Measurements from ENCODE around the gene METRN.
A peak's percentile ranks its signal among the peaks of the same experiment; 100 is the strongest.

METRN gene

DNA sequence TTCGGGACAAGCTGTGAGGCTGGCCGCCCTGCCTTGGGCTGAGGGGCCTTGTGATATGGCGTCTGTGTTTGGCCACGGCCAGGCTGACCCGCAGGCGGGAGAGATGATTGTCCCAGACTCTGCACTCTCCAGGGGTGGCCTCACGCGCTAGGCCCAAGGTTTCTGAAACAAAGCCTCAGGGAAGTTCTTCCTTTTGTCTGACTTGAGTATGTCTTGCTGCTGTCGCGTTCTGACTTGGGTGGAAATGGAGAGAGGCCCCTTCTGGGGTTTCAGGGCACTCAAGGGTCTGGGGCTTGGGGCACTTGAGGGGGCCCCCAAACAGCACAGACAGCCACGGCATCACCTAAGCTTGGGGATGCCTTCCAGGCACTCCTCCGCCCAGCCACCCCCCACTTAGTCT is 3.8 kb upstream of the METRN start:
- no peak for DNase-seq

DNA sequence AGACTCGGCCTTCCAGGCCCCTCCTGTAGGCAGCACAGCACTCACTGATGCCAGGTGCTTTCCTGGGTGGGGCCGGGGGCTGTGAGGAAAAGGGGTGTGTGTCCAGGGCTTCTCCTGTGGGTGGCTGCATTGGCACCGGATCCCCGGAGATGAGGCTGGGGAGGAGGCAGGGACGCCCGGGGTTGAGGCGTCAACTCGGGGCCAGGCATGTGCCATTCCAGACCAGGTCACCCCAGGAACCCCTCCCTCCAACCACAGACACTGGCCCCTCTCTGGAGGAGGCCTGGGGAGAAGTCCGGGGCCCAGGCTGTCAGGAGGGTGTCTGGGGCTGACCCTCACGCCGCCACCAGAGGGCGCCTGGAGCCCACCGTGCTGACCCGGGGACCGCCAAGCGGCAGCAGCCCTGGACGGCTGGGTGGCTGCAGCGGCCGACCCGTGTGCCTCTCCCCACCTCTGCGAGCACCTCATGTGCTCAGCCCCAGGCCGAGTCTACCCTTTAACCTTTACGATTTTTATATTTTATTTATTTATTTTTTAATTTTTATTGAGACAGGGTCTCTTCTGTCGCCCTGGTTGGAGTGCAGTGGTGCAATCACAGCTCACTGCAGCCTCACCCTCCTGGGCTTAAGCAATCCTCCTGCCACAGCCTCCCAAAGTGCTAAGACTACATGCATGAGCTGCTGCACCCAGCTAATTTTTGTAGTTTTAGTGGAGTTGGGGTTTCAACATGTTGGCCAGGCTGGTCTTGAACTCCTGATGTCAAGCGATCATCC is 3.2 kb upstream of the METRN start:
- DNase-seq: peak; percentile 85

DNA sequence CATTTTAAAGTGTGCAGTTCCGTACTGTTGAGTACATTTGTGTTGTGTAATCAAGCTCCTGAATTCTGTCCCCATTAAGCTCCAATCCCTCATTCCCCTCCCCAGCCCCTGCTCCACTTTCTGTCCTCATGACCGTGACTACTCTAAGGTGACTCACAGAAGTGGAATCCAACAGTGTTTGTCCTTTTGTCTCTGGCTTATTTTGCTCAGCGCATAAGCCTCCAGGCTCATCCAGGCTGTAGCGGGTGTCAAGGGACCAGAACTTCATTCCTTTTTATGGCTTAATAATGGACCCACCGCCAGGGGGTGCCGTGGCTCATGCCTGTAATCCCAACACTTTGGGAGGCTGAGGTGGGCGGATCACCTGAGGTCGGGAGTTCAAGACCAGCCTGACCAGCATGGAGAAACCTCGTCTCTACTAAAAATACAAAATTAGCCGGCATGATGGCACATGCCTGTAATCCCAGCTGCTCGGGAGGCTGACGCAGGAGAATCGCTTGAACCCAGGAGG is 2.1 kb upstream of the METRN start:
- peak; percentile 70 for DNase-seq

DNA sequence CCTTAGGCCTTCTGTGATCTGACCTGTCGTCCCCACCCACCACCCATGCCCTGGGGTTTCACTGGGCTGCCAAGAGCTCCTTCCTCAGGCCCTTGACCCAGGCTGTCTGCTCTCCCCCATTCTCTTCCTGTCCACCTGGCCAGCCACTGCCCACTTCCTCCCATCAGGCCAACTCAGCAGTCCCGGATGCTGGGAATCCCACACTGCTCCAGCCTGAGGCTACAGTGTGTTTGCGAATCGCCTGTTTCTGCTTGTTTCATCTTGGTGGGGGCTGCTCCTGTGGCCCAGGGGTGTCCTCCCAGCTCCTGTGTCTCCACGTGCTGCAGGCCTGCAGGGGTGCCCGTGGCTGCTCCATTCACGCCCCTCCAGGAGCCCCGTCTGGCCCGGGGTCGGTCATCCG is 839 bp upstream of the METRN start:
- no peak for DNase-seq

DNA sequence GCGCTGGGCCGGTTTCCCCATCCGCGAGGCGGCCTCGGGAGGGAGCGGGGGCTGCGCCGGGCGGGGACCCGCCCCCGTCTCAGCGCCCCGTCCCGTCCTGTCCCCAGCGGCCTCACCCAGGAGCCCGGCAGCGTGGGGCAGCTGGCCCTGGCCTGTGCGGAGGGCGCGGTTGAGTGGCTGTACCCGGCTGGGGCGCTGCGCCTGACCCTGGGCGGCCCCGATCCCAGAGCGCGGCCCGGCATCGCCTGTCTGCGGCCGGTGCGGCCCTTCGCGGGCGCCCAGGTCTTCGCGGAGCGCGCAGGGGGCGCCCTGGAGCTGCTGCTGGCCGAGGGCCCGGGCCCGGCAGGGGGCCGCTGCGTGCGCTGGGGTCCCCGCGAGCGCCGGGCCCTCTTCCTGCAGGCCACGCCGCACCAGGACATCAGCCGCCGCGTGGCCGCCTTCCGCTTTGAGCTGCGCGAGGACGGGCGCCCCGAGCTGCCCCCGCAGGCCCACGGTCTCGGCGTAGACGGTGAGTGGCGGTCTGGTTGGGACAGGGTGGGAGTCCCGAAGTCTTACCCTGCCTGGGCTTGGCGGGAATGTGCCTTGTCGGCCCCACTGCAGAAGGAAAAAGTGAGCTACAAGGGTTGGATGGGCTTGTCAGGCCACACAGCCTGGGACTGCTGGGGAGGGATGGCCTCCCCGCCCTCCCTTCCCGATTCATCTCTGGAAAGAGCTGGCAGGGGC is 720 bp downstream of the METRN start:
- no peak for DNase-seq

DNA sequence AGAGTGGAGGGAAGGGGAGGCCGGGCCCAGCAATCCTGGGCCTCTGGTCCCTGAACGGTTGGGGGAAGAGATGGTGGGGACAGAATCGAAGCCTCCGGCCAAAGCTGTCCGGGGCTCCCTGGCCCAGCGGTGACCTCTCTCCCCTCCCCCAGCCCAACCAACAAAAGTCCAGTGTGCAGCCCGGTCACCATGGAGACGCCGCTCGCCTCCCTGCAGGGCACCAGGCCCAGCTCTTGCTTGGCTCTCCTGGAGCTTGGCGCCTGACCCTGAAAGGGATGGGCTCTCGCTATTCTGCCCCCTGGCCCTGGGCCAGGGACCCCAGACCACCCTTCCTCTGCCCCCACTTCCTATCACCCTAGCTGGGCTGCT is 1.3 kb downstream of the METRN start:
- DNase-seq: no peak

DNA sequence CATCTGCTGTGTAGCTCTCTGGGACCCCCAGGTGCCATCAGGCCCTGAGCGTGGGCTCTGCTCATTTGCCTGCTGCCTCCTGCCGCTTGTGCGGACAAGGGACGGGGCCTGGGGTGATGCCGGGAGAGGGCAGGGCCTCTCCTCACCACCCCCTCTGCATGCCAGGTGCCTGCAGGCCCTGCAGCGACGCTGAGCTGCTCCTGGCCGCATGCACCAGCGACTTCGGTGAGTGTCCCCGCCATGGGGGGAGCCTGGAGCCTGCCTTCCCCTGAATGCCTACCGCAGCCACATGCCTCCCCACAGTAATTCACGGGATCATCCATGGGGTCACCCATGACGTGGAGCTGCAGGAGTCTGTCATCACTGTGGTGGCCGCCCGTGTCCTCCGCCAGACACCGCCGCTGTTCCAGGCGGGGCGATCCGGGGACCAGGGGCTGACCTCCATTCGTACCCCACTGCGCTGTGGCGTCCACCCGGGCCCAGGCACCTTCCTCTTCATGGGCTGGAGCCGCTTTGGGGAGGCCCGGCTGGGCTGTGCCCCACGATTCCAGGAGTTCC is 1.9 kb downstream of the METRN start:
- no peak for DNase-seq

DNA sequence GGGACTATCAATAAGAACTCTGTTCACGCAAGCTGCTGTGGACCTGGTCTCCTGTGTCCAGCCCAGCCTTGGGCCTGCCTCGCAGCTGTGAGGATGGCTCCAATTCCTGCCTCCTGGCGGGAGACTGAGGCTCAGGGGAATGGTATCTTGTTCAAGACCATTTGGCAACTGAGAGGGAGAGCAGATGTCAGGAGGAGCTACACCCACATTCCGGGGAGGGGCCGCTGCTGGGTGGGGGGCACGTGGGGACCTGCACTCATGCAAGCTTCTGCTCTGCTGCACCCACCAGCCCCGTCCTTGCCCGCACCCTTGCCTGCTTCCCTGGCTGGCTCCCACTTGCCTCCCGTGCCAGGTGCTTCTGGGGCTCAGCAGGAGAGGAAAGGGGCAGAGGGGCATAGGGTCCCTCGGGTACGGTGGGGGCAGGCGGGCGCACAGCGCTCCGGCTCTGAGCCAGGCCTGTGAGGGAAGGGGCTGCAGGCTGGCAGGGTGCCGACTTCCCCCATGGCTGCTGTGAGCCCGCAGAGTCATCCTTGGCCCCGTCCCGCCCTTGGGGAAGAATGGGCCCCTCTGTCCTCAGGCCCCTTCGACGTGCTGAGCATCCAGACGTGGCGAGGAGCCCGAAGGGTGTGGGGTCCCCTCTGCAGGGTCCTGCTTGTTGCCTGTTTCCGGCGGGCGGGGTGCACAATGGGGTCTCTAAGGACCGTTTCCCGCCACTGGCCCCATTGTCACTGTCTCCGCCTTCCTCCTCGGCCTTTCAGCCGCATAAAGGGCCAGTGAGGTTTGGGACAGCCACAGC is 2.7 kb downstream of the METRN start:
- no peak for DNase-seq

DNA sequence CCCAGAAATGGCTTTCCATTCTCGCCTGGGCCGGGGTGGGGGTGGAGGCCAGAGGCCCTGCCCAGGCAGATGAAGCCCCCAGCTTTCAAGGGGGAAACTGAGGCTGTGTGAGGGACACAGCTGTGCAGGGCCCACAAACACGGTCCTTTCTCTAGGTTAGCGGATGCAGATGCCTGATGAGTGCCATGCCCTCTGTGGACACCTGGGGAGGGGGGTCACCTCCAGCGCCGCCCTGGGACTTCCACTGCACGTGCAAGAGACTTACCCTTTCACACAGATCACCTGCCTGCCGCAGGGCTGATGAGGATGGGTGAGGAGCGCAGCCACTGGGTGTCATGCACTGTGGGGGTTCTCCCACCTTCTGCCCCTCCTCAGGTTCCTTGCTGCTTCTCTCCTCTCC is 3.5 kb downstream of the METRN start:
- no peak for DNase-seq

DNA sequence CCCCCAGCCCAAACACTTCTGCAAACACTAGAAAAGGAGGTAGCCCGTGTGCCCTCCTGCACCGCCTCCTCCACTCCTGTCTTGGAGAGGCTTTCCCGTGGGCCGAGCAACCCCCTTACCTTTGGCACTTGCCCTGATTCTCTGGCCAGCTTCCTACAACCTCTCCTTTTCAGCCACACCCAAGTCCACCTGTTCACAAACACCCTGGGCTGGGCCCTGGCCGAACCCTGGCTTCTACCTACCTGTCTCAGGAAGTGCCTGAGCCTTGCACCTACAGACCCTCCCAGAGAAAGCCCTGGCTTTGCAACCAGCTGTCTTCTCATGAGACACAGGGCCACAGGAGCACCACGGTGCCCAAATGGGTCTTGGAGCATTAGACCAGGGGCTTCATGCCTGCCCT is 4.0 kb downstream of the METRN start:
- no peak for DNase-seq

DNA sequence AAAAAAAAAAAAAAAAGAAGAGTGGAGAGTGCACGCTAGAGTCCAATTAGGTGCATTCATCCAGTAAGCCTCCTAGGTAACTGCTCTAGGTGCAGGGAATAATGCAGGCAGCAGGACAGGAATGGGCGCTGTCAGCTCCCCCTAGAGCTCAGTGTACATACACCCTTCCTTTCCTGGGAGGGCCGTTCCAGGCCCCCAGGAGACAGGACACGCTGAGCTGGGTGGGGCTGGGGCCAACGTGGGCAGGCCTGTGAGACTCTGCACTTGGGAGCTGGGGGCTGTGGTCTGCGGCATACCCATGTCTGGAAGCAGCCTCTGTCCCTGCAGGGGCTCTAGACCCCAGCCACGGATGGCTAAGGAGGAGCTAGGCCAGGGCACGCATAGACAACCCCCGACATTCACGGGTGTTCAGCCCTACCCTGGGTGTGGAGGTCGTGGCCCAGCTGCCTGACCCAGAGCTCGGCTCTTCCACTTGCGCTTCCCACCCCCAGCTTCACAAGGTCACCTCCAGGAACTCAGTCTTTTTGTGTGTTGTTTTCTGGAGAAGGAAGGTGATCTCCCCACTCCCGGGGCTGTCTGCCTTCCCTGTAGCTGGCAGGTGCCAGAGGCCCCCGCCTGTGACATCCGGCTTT is 5.0 kb downstream of the METRN start:
- DNase-seq: peak; percentile 30

DNA sequence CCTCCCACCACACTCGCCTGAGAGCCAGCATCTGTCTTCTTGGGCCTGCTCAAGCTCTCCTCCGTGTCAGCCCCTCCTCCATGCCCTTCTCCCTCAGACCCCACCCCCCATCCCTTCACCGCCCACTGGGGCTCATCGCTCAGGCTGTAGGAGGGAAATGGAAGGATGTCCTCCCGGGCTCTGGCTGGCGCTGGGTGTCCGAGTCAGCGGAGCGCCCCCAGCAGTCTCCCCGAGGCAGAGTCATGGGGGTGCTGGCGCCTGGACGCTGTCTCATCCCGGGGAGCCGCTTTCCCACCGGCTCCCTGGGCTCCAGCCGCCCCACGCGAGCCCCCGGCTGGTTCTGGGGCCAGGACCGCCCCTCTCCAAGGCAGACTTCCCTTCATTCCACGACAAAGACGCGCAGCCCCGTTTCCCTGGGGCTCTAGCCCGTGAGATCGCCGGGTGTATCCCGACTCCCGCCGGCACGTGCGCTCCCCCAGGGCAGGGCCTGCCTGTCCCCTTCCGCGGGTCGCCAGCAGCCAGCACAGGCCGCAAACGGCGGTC is 5.6 kb downstream of the METRN start:
- DNase-seq: peak; percentile 73

DNA sequence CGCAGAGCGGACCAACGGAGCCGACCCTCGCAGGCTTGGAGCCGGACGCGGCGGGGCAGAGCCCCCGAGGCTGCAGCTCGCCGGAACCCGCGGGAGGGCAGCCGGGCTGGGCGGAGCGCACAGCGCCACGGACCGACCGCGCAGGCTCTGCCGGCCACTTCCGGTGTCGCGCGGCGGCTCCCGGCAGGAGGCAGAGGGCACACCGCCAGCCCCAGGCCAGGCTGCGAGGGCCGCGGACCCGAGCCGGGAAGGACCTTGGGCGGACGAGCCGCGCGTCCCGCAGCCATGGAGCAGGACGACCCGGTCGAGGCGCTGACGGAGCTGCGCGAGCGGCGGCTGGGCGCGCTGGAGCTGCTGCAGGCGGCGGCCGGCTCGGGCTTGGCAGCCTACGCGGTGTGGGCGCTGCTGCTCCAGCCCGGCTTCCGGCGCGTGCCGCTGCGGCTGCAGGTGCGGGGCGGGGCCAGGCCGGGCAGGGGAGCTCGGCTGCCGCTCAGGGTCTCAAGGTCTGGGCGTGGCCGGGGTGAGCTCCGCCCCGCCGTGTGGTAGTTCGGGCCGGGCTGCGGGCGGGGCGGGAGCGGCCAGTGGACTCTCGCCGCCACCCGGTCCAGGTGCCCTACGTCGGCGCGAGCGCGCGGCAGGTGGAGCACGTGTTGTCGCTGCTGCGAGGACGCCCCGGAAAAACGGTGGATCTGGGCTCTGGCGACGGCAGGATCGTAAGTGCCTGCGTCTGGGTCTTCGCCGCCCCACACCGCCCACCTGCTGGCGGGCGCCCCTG is 6.3 kb downstream of the METRN start, which contains the start of gene ANTKMT:
Gene ANTKMT, plus strand, starts transcription at position 157 of the 775 bp plus-strand sequence. Its CDS starts 129 bp downstream, at position 286.
- peak; percentile 89 for DNase-seq

DNA sequence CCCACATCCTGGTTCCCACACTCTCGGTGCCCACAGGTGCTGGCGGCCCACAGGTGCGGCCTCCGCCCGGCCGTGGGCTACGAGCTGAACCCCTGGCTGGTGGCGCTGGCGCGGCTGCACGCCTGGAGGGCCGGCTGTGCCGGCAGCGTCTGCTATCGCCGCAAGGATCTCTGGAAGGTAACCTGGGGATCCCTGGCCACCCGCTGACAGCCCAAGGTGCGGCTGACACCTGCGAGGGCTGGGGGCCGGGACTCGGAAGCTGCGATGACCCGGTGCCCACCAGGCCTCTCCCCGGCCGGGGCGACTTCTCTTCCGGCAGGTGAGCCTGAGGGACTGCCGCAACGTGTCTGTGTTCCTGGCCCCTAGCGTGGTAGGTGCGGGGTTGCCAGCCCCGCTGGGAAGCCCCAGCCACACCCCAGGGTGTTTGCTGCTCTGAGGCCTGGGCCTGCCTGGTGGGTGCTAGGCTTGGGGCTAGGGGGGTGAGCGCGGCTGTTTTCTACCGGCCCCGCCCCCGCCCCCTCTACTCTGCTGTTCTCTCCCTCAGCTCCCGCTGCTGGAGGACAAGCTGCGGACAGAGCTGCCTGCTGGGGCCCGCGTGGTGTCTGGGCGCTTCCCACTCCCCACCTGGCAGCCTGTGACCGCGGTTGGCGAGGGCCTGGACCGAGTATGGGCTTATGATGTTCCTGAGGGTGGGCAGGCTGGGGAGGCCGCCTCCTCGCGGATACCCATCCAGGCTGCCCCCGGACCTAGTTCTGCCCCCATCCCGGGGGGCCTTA is 7.0 kb downstream of the METRN start:
- no peak for DNase-seq

DNA sequence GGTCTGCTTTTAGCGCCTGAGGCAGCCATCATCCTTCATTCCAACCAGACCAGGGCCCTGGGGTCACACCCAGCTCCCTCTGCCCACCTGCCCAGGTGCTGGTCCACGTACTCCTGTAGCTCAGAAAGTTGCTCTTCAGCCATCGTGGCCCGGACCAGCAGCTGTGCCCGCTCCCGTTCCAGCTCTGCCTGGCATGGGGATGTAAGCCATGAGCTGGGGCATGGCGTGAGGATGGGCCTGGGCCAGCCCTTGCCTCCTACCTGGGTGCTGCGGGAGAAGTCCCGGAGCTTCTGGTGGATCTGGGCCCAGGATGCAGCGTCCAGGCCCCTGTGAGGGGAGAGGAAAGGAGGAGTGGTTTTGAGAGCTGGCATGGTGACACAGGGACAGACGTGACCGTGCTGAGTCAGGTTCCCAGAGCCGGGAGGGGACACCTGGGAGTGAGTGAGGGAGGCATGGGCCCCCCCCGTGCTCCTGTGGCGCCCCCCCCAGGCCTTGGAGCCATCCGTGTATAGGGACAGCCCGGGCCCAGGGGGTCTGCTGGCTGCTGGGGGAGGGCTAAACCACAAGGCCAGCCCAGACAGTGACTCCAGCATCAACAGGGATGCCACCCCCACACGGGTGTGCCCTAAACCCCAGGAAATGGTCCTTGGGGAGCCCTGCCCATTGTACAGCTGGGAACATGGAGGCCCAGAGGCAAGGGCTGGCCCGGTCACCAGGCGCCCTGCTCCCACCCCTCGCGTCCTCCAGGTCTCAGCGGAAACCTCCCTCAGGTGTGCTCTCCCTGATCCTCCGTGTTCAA is 8.1 kb downstream of the METRN start:
- no peak for DNase-seq

DNA sequence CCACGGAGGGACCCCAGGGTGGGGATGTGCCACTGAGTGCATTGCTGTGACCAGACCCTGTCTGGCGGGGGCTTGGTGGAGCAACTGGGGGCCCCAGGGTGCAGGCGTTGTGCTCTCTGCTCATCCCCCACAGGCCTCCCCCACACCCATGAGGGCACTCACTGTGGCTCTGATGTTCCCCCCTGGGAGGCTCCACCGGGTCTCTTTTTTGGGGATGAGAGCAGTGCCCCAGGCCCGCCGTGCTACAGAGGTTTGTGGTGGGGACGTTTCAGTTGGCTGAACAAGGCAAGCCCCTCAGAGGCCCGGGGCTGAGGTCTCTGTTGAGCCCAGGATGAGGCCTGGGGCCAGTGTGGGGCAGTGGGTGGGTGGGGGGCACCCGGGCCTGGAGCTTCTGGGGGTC is 8.8 kb downstream of the METRN start:
- DNase-seq: no peak

DNA sequence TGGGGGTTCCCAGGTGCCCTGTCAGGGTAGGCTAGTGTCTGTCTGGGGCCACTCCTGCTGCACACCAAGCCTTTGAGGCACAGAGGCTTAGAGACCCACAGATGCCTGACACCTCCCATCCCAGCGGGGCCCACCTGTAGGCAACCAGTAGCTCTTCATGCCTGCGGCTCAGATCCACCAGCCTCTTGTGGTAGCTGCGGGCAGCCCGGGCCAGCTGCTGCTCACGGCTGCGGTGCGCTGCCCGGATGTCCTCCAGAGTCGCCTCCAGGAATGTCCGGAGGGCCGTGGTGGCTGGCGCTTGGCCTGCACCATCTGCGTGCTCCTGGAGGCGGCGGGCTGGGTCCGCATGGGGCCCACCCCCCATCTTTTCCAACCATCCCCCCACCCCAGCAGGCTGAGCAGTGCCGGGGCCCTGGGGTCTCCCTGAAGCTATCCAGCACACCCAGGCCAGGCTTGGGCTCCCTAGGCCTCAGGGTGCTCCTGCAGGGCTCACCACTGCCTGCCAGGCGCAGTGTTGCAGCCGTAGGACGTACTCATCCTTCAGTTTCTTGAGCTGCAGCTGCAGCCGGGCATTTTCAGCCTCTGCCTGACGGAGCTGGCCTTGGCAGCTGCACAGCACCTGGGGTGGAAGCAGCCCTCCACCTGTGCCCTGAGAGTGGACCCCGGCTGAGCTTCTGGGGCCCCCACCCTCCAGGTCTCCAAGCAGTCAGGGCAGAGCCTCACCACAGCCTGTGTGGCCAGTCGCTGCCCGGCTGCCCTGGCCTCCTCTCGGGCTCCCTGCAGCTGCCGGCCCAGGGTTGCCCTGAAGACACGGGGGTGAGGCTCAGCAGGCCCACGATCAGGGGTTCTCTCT is 9.5 kb downstream of the METRN start:
- no peak for DNase-seq

DNA sequence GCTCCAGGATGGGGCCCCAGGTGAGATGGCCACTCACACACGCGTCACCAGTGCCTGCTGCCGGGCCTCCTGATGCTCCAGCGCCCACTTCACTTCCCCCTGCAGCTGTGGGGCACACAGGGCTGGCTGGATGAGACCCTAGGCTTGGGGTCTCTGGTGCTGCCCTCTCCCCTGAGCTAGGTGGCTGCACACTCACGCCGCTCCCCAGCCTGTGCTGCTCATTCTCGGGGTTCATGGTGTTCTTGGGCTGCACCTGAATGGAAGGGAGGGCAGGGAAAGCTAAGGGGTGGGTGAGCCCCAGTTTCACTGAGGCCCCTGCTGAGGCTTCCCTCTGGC is 10.1 kb downstream of the METRN start:
- DNase-seq: no peak

All from activated CD4-positive, alpha-beta T cell treated with anti-CD3 and anti-CD28 coated beads, Interleukin-2, Interleukin-6, amounts not matched to agents 100 ng/mL and 50 ng/mL, durations not matched to agents 16 hours and 8 hours (primary cell).